GM12878 (cell line): ENCODE data around the gene FGF1. TPM values are rescaled to one million over a fixed set of nuclear protein-coding genes. Genes with fewer than 3 reads are reported as not detected.

Source experiments
- CBFB ChIP-seq: IDR thresholded peaks from 2 replicates; pipeline ENCODE4 v1.6.1; 2016; ENCODE audit warnings: antibody characterized with exemption, low read depth
- CBX3 ChIP-seq: fragments of 200-600 bp; sonication (generic); IDR thresholded peaks from 2 replicates; pipeline ENCODE4 v1.6.1; 2016; ENCODE audit warnings: low read depth, borderline replicate concordance
- CEBPZ ChIP-seq: fragments of 150-350 bp; IDR thresholded peaks from 2 replicates; pipeline ENCODE4 v1.6.1; 2016; ENCODE audit warnings: low read depth, low read length
- GATAD2B ChIP-seq: fragments of 450-650 bp; conservative IDR thresholded peaks from 2 replicates; pipeline ENCODE4 v1.6.1; 2017; ENCODE audit warnings: low read depth, mild to moderate bottlenecking, moderate library complexity
- HDGF ChIP-seq: fragments of 450-650 bp; IDR thresholded peaks from 2 replicates; pipeline ENCODE4 v1.6.1; 2016; ENCODE audit warnings: antibody characterized with exemption
- POU2F2 ChIP-seq: IDR thresholded peaks from 3 replicates; pipeline ENCODE4 v1.6.1; 2011; ENCODE audit warnings: low read depth, mild to moderate bottlenecking, low read length, borderline replicate concordance
- RBBP5 ChIP-seq: fragments of 200-600 bp; sonication (generic); conservative IDR thresholded peaks from 2 replicates; pipeline ENCODE4 v1.6.1; 2016
- SIN3A ChIP-seq: IDR thresholded peaks from 2 replicates; pipeline ENCODE4 v1.6.1; 2012; ENCODE audit warnings: low read depth, low read length, improper control_type of control experiment
- polyA plus RNA-seq, 11 experiments: library from polyadenylated mRNA; depleted of rRNA in 4 of 11; unstranded in 6 of 11; stranded (reverse) in 5 of 11; fragments of >200 nt; fragmentation: Nextera tagmentation in 4 of 11; fragmentation: Illumina TruSeq in 1 of 11; extraction: Ambion mirVana in 4 of 11; extraction: Trizol in 1 of 11; gene quantifications; 1 replicate in 1 of 11; 2 replicates in 10 of 11; pipeline versions ENCODE4 v1.2.1 to v1.2.3, GENCODE V29; 2011 to 2016; ENCODE audit warnings: inconsistent platforms in 2 of 11, missing spikeins in 2 of 11, low read depth in 1 of 11
- total RNA-seq, 4 experiments: library from RNA; depleted of rRNA in 3 of 4; stranded (reverse); fragments of >200 nt in 3 of 4; fragmentation: Illumina TruSeq in 1 of 4; extraction: Trizol in 1 of 4; gene quantifications; 2 replicates each; pipeline versions ENCODE4 v1.2.1 to v1.2.3, GENCODE V29; 2013 to 2021
- TF ChIP-seq, protein P1 (sequence below): fragments of 450-650 bp; IDR thresholded peaks from 2 replicates; pipeline ENCODE4 v1.6.1; 2017; ENCODE audit warnings: antibody characterized with exemption, mild to moderate bottlenecking, moderate library complexity

Gene FGF1
- total and polyA plus RNA-seq, 10 of the 15 experiments (the other 5 are each of a cell fraction or from before 2014, with no cell fraction given): not detected

DNA sequence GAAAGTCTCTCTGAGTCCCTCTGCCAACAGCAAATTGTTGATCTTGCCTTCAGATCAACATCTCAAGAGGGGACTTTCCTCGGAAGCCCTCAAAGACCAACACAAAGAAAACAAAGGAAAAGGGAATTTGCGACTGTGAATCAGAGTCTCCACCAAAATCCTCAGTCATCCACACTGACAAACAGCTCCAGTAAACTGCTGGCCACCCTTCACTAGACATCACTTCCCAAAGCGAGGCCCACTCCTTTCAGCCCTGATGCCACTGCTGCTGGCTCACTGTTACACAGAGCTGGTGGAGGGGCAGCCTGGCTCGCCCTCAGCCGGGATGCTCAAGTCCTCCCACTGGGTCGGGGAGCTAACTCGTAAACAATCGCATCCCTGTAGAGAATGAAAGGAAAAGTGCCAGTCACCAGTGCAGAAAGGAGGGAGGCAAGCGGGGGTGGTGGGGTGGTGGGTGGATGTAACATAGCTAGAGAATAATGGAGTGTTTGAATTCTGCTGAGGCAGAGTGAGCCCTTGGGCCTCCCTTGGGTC is 1.3 kb downstream of the FGF1 start (continued):
- TF ChIP-seq CEBPZ (no peak), RBBP5 (no peak), SIN3A (no peak), CBFB (no peak), POU2F2 (no peak), CBX3 (no peak), HDGF (no peak), GATAD2B (no peak)
- TF ChIP-seq, protein P1, sequence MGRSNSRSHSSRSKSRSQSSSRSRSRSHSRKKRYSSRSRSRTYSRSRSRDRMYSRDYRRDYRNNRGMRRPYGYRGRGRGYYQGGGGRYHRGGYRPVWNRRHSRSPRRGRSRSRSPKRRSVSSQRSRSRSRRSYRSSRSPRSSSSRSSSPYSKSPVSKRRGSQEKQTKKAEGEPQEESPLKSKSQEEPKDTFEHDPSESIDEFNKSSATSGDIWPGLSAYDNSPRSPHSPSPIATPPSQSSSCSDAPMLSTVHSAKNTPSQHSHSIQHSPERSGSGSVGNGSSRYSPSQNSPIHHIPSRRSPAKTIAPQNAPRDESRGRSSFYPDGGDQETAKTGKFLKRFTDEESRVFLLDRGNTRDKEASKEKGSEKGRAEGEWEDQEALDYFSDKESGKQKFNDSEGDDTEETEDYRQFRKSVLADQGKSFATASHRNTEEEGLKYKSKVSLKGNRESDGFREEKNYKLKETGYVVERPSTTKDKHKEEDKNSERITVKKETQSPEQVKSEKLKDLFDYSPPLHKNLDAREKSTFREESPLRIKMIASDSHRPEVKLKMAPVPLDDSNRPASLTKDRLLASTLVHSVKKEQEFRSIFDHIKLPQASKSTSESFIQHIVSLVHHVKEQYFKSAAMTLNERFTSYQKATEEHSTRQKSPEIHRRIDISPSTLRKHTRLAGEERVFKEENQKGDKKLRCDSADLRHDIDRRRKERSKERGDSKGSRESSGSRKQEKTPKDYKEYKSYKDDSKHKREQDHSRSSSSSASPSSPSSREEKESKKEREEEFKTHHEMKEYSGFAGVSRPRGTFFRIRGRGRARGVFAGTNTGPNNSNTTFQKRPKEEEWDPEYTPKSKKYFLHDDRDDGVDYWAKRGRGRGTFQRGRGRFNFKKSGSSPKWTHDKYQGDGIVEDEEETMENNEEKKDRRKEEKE: no peak
